ENCODE measurements around the gene DAPK2.

The DAPK2 gene

DNA sequence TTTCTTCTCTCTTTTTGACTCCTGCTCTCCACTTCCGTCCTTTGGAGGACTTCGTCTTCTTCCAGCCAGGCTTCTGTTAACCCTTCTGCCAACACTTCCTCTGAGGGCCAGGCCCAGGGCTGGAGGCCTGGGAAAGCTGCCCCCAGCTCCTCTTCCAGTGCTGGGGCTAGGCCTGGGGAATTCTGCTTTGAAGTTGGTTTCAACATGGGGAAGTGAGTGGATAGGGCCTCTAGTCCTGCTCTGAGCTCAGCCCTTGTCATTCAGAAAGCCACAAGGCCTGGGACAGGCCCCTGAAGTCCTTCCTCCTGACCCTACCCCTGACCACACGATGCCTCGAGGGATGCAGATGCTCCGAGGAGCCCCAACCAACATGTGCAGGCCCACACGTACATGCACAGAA, 158.7 kb downstream of the DAPK2 start:
- no peaks in the 10 kb centered on the region for H3K36me3 ChIP-seq
- H3K9me3 ChIP-seq: no peaks in the 10 kb centered on the region
- H3K4me1 ChIP-seq (ENCODE audit: control insufficient read depth in 1 of 2, insufficient read depth in 1 of 2, low read depth in 1 of 2, low read length in 1 of 2): peaks cover 13 to 27% of the 10 kb centered on the region in 2 experiments
- H3K27me3 ChIP-seq: no peaks in the 10 kb centered on the region
- no peak overlapping the region for H3K4me3 ChIP-seq (ENCODE audit: low read depth in 1 of 2, low read length in 1 of 2)
- TF ChIP-seq, protein P1, sequence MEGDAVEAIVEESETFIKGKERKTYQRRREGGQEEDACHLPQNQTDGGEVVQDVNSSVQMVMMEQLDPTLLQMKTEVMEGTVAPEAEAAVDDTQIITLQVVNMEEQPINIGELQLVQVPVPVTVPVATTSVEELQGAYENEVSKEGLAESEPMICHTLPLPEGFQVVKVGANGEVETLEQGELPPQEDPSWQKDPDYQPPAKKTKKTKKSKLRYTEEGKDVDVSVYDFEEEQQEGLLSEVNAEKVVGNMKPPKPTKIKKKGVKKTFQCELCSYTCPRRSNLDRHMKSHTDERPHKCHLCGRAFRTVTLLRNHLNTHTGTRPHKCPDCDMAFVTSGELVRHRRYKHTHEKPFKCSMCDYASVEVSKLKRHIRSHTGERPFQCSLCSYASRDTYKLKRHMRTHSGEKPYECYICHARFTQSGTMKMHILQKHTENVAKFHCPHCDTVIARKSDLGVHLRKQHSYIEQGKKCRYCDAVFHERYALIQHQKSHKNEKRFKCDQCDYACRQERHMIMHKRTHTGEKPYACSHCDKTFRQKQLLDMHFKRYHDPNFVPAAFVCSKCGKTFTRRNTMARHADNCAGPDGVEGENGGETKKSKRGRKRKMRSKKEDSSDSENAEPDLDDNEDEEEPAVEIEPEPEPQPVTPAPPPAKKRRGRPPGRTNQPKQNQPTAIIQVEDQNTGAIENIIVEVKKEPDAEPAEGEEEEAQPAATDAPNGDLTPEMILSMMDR (IDR thresholded peaks at IDR 0.05): no peak
- no peak overlapping the region for H3K27ac ChIP-seq

DNA sequence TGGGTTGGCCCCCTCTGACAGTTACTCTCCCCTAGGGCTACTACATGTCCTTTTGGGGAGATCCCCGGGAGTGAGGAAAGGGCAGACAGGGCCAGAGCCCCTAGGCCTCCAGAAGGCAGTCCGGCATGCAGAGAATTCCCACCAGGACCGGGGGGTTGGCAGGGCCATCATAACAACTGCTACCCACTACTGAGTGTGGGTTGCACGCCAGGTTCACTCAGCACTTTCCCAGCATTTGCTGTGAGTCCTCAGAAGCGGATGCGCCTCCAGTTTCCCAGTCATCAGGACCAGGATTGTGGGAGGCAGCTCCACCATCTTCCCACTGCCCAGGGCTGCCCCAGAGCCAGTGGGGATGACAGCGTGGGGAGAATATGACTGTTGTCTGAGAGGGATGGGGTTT, 161.3 kb downstream of the DAPK2 start:
- Histone ChIP-seq H3K27me3 (no peaks in the 10 kb centered on the region), H3K27ac (no peak overlapping the region), H3K9me3 (no peaks in the 10 kb centered on the region), H3K4me3 (ENCODE audit: low read depth in 1 of 2, low read length in 1 of 2) (no peak overlapping the region), H3K4me1 (ENCODE audit: control insufficient read depth in 1 of 2, insufficient read depth in 1 of 2, low read depth in 1 of 2, low read length in 1 of 2) (peaks cover 11 to 15% of the 10 kb centered on the region in 2 experiments), H3K36me3 (no peaks in the 10 kb centered on the region)
- TF ChIP-seq, protein P1 (IDR thresholded peaks at IDR 0.05): no peak

DNA sequence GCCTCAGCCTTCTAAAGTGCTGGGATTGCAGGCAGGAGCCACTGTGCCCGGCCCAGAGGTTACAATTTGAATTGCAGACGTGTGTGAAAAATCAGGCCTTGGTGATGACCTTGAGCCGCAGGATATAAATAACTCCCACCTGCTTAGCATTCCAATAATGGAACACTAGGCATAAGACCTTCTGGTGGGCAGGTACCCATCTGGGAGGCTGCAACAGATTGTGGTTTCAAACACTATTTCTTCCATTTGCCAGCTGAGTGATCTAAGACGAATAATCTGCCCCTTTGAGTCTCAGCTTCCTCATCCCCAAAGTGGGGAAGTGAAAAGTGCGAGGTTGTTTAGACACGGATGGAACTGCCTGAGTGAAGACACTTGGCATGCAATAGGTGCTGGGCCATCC, 164.9 kb downstream of the DAPK2 start:
- H3K27ac ChIP-seq: no peak overlapping the region
- H3K4me3 ChIP-seq (ENCODE audit: low read depth in 1 of 2, low read length in 1 of 2): no peak overlapping the region
- H3K4me1 ChIP-seq (ENCODE audit: control insufficient read depth in 1 of 2, insufficient read depth in 1 of 2, low read depth in 1 of 2, low read length in 1 of 2): peaks cover 3 to 4% of the 10 kb centered on the region in 2 experiments
- H3K9me3 ChIP-seq: no peaks in the 10 kb centered on the region
- no peaks in the 10 kb centered on the region for H3K27me3 ChIP-seq
- TF ChIP-seq, protein P1 (IDR thresholded peaks at IDR 0.05): no peak
- H3K36me3 ChIP-seq: no peaks in the 10 kb centered on the region

DNA sequence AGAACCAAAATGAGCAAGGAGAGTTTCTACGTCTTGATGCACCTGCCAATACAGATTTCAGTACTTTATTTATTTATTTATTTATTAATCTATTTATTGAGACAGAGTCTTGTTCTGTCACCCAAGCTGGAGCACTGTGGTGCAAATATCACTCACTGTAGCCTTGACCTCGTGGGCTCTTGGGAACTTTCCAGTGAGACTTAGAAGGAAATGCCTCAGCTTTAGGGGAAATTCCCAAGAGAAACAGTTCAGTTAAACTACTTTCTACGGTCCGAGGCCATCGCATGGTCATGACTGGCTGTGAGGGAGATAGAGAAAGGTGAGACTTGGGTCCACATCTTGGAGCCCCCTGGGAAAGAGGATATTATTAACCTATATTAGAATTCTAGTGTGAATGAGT, 165.5 kb downstream of the DAPK2 start:
- TF ChIP-seq, protein P1 (IDR thresholded peaks at IDR 0.05): no peak
- no peaks in the 10 kb centered on the region for H3K36me3 ChIP-seq
- H3K4me3 ChIP-seq (ENCODE audit: low read depth in 1 of 2, low read length in 1 of 2): no peak overlapping the region
- no peaks in the 10 kb centered on the region for H3K9me3 ChIP-seq
- H3K27ac ChIP-seq: no peak overlapping the region
- peaks cover 3 to 4% of the 10 kb centered on the region in 2 experiments for H3K4me1 ChIP-seq (ENCODE audit: control insufficient read depth in 1 of 2, insufficient read depth in 1 of 2, low read depth in 1 of 2, low read length in 1 of 2)
- no peaks in the 10 kb centered on the region for H3K27me3 ChIP-seq

DNA sequence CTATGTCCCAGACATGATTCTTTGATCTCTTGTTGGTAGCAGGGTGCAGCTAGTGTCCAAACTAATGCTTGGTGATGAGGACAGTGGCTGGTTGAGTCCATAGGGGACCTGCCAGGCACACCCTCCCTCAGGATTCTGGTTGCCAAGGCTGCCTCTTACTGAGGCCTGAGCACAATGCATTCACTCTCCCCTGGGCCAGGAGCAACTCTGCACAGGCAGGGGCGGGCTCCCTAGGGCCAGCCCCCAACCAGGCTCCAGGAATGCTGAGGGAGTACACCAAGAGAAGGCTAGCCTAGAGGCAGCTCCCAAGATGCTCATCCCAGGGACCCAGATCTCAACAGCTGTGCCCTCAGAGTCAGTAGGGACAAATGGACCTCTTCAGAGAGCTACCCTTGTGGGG, 166.3 kb downstream of the DAPK2 start:
- Histone ChIP-seq H3K4me1 (ENCODE audit: control insufficient read depth in 1 of 2, insufficient read depth in 1 of 2, low read depth in 1 of 2, low read length in 1 of 2) (peaks cover 3 to 4% of the 10 kb centered on the region in 2 experiments), H3K4me3 (ENCODE audit: low read depth in 1 of 2, low read length in 1 of 2) (no peak overlapping the region), H3K27ac (no peak overlapping the region), H3K9me3 (no peaks in the 10 kb centered on the region), H3K36me3 (no peaks in the 10 kb centered on the region), H3K27me3 (no peaks in the 10 kb centered on the region)
- TF ChIP-seq, protein P1 (IDR thresholded peaks at IDR 0.05): no peak

DNA sequence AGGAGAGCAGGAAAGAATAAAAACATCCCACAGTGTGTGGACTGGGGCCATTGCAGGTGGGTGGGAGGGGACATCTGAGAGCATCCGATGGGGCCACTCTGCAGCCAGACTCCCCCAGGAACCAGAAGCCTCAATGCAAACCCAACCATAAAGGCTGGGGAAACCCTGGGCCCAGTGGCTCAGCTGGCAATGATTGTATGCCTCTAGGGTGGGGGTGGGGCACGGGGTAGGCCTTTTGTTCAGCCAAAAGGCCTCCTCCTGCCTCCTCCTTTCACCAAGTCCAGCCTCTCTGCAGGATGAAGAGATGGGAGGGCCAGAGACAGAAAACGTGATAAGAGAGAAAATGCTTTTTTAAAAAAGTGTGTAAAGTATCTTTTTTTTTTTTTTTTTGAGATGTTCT, 167.1 kb downstream of the DAPK2 start:
- TF ChIP-seq, protein P1 (IDR thresholded peaks at IDR 0.05): no peak
- Histone ChIP-seq H3K4me3 (ENCODE audit: low read depth in 1 of 2, low read length in 1 of 2) (no peak overlapping the region), H3K9me3 (no peaks in the 10 kb centered on the region), H3K36me3 (no peaks in the 10 kb centered on the region), H3K27me3 (no peaks in the 10 kb centered on the region), H3K4me1 (ENCODE audit: control insufficient read depth in 1 of 2, insufficient read depth in 1 of 2, low read depth in 1 of 2, low read length in 1 of 2) (peaks cover 3 to 4% of the 10 kb centered on the region in 2 experiments), H3K27ac (no peak overlapping the region)
